ENCODE results near the gene COX10. TPM values are rescaled to one million over a fixed set of nuclear protein-coding genes. Genes with fewer than 3 reads are reported as not detected.

COX10 gene
- 18.8 and 26.9 TPM in 2 replicates for total RNA-seq

DNA sequence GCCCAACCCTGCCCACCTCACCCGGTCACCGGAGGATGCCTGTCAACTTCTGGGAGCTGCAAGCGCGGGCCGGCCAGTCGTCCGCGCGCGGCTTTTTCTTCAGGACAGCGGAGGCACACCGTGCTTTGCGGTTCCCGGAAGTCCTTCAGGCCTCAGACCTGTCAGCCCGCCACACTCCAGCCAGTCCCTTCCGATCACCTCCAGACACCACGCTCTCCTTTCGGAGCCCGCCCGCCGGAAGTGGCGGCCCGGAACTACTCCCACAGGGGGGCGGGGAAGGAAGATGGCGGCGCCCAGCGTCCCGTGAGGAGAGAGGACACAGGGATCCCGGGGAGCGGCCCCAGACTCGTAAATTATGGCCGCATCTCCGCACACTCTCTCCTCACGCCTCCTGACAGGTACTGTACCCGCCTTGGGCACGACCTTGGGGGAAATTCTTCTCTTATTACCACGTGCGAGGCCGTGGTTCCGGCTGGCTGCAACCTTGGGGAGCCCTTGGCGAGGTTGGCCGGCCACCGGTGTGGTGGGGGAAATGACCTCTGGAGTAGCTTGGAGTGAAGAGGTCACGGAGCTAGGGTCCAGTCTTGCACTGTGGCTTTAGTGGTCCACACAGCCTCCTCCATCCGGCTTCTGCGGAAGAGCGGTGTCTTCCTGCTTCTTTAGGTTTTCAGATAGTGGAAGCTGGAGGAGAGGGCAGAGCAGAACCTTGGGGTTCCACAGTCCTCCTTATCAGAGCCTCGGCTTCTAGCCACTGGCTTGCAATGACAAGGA lies at the start of gene COX10:
COX10 (plus strand) TSS at position 254 of the 771 bp plus-strand sequence; CDS start at position 356, 102 bp downstream.

DNA sequence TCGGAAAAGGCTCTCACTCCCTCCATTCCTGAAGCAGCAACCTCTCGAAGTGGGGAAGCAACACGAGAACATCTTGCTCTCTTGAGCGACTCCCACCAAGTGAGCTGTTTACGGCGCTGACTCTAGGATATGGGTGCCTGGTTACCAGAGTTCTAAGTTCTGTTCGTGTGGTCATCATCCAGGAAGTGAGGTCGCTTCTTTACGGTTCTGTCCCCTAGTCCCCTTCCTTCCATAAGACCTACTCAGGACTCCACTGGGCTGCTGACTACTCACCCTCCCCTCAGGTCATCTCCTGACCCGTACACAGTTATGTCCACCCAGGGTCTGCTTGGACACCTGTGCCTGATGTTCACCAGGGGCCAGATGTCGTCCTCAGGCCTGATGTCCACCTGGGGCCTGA lies 167.5 kb downstream of the COX10 start, which contains the start of gene CDRT15:
CDRT15 (minus strand) TSS at position 101 of the 400 bp plus-strand sequence; CDS start at position 72, 29 bp downstream.

Other genes starting within 250 kb of the COX10 start
- not detected in 2 replicates for gene CDRT15, start 167.4 kb downstream of the COX10 start, total RNA-seq
- gene HS3ST3B1, start 231.6 kb downstream of the COX10 start, total RNA-seq = 26.7 and 33.7 TPM in 2 replicates